NCI-H1048 (cell line): ENCODE results near the gene PTGES.
"Not testable (repeated sequence)": the region's sequence is repeated elsewhere in the genome, so short reads cannot be mapped to it uniquely, and the experiment has no call there.

Experiments
- DNase-seq: peaks from one replicate; lab custom pipeline; 2025; lab: John Stamatoyannopoulos, UW

Gene PTGES

DNA sequence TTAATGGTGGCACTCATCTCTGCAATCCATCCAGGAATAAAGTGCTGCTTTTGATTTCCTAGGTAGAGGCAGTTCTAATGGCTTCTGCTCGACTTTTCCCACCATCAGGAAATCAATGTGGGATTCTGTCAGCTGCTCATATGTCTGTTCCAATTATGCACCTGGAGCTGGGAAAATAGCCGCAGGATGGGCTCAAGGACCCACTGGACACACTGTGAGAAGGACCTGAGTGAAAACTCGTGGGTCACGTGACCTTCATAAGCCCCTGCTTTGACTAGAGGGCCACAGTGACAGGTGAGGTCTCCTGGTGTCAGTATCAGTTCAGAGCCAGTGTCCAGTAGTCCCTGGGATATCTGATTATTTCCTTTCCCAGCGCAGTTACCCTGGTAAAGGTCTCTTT, 17.9 kb upstream of the PTGES start:
- no peak for DNase-seq

DNA sequence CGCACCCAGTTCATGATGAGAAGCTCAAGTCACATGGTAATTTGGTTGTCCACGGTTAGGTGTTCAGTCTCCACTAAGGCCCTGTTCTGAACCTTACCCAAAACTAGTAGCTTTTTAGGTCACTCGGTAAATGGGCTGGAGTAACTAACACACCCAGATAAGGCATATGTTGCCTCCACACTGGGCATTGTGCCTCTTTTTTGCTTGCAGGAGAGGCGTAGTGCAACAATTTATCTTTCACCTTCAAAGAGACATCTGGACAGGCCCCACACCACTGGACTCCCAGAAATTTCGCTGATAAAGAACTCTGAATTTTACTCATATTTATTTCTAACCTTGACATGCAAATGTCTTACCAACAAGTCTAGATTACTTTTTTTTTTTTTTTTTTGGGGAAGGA, 16.8 kb upstream of the PTGES start:
- DNase-seq, result no peak

DNA sequence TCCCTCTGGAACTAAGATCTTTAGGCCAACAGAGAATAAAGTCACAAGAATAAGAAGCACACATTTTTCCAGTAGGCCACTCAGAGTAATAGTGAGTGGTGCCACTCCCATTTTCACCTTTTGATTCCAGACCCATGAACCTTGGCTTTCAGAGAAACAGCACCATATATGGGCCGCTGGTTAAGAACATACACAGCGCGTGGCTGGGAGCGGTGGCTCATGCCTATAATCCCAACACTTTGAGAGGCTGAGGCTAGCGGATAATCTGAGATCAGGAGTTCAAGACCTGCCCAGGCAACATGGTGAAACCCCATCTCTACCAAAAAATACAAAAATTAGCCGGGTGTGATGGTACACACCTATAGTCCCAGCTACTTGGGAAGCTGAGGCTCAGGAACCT, 15.6 kb upstream of the PTGES start:
- no peak for DNase-seq

DNA sequence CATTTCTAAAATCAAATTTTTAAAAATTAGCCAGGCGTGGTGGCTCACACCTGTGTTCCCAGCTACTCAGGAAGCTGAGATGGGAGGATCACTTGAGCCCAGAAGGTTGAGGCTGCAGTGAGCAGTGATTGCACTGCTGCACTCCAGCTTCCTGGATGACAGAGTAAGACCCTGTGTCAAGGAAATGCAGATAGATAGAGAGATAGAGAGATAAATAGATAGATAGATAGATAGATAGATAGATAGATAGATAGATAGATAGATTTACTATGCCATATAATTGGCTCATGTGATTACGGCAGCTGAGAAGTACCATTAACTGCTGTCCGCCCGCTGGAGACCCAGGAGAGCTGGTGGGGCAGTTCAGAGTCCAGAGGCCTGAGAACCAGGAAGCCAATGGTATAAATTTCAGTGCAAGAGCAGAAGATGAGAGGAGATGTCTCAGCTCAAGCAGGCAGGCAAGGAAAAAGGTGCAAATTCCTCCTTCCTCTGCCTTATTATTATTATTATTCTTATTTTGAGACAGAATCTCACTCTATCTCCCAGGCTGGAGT, 13.0 kb upstream of the PTGES start:
- DNase-seq, result no peak

DNA sequence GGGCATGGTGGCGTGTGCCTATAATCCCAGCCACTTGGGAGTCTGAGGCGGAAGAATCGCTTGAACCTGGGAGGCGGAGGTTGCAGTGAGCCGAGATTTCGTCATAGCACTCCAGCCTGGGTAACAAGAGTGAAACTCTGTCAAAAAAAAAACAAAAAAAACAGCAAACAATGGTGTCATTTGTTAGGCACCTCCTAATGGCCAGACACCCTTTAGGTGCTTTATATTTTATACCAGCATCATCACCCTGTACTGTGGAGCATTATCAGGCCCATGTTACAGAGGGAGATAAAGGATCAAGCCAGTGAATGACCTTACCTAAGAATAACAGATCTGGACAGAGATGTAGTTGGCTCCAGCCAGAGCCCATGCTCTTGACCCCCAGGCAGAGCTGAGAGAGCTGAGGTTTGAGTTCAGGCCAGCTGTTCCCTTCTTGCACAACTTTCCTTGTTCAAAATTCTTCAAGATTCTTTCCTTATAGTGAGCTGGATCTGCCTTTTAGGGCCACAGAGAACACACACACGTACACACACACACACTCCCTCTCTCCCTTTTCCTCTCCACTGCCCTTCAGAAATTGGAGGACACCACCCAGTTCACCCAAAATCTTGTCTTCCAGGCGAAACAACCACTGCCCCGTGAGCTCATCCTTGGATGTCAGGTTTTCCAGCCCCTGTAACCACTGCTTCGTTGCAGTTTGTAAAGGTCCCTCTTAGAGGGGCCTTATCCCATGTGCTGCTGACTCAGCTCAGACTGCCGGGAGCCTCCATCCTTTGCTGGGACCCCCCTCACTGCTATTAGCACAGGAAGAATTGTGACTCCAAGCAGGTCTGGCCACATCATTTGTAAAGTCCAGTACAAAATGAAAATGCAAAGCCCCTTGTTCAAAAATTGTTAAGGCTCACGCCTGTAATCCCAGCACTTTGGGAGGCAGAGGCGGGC, 10.4 kb upstream of the PTGES start:
- DNase-seq, result no peak

DNA sequence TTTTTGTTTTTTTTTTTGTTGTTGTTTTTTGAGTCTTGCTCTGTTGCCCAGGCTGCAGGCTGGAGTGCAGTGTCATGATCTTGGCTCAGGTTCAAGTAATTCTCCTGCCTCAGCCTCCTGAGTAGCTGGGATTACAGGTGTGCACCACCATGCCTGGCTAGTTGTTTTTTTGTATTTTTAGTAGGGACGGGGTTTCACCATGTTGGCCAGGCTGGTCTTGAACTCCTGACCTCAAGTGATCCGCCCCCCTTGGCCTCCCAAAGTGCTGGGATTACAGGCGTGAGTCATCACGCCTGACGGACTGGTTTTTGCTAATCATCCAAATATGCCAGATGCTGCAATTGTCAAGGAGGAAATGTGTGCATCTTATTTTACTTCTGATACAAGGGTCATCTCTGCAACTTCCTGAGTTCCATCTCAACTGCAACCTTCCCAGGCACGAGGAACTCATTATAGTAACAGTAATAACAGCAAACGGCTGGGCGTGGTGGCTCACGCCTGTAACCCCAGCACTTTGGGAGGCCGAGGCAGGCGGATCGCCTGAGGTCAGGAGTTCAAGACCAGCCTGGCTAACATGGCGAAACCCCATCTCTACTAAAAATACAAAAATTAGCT, 9.6 kb upstream of the PTGES start:
- DNase-seq, result not testable (repeated sequence)

DNA sequence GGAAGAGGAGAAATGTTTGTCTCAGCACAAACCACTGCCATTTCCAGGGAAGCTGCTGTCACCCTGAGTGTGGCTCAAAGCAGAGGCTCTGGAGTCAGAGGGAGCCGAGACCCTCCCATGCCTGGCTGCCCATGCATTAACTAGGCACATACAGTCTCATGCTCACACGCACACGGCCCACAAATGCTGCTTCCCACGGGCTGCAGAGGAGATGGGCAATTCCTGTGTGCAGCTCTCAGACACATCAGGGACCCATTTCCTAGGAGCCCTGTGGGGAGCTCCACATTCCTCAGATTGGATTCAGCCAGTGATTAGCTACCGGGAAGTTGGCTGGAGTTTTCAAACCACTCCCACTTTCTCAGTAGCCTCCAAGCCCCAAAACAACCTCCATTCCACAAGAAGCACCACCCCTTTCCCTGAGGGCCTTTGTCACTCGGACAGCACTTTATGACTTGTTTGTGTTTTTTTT, 9.1 kb upstream of the PTGES start:
- no peak for DNase-seq

DNA sequence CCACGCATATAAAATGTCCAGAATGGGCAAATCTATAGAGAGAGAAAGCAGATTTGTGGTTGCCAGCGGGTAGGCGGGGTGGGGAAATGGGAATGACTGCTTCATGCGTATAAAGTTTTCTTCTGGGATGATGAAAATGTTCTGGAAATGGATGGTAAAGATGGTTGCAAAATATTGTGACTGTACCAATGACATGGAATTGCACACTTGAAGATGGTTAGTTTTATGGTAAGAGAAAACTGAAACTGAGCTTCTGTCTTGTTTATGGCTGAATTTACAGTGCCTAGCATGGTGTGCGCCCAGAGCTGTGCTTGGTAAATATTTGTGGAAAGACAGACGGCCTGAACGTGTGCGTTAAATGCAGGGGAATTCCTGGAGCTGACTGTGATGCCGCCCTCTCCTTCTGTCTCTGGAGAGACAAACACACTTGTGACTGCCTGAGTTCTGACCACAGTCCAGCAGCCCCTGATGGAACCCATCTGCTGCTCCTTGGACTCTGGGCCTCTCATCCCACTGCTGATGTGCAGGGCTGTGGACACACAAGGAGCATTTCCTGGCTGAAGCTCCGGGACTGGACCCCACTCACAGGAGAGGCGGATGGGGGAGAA, 8.6 kb upstream of the PTGES start:
- no peak for DNase-seq

DNA sequence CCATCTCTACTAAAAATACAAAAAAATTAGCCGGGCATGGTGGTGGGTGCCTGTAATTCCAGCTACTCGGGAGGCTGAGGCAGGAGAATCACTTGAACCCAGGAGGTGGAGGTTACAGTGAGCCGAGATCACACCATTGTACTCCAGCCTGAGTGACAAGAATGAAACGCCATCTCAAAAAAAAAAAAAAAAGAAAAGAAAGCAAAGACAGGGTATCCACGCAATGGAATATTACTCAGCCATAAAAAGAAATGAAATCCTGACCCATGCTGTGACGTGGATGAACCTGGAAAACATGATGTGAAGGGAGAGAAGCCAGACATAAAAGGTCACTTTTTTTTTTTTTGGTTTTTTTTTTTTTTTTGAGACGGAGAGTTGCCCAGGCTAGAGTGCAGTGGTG, 7.9 kb upstream of the PTGES start:
- DNase-seq, result not testable (repeated sequence)

DNA sequence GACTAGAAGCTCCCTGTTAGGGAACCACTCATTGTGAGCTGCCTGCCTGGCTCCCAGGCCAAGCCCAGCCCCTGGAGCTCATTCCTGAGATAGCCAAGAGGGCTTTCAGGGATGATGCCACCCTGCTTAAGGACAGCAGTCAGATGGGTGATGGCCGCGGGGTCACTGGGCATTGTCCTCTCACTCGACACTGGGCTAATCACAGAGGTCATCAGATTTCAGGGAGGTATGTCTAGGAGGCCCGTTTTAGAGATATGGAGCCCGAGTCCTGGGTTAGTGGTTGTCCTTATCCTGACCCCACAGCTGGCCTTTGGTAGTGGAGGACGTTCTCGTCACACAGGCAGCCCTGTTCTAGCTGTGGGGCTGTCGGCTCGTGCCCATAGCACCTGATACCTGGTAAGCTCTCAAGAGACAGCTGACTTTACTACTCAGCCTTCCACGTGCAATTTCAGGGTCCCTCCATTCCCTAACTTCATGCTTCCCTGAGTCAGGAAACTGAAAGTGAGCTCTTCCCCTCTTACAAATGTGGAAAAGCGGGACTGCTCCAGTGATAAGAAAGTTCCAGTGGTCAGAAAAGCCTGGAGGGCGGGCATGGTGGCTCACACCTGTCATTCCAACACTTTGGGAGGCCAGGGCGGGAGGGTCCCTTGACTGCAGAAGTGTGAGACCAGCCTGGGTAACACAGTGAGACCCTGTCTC, 7.1 kb upstream of the PTGES start:
- DNase-seq, result no peak

DNA sequence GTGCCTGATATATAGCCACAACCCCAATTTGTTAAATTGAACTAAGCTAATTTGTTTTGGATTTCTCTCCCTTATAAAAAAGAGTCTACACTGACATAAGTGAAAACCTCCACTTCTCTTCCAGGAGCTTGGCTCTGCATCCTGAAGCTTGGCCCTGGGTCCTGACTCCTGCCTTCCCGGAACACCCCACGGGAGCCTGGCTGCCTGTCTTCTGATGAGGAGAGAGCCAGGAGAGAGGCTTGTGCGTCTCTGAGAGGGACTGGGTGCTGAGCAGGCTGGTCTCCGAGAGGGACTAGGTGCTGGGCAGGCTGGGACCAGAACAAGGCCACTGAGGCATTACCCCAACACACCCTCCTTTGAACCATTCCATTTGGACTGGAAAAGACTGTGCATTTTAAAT, 6.5 kb upstream of the PTGES start:
- no peak for DNase-seq

DNA sequence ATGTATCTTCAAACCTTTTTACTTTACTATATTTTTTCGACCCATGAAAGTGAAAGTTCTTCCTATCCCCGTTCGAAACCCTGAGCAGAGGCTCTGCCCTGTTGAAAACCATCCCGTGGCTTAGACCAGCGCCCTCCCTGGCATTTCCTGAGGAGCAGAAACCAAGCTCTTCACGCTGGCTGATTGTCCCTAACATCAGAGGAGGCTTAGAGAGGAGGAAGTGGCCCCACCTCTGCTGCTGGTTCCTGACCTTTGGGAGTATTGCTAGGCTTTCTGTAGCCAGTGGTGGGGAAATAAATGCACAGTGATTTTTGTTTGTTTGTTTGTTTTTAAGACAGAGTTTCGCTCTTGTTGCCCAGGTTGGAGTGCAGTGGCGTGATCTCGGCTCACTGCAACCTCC, 4.2 kb upstream of the PTGES start:
- no peak for DNase-seq

DNA sequence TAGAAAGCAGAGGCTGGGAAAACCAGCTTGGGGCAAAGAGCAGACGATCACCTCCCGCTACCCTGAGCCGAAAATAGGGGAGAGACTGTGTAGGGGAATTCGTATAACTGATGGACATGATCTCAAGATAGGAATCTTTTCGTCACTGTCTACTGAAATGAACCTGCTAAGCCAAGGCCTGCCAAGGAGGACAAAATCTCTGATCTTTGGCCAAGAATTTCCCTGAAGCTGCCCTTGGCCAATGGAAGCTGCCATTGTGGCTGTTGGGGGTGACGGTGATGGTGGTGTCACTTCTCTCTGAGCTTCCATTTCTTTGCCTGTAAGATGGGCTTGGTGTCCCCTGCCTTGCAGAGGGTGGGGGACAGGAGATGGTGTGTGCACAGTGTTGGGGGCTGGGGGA, 3.3 kb upstream of the PTGES start:
- DNase-seq, result no peak

DNA sequence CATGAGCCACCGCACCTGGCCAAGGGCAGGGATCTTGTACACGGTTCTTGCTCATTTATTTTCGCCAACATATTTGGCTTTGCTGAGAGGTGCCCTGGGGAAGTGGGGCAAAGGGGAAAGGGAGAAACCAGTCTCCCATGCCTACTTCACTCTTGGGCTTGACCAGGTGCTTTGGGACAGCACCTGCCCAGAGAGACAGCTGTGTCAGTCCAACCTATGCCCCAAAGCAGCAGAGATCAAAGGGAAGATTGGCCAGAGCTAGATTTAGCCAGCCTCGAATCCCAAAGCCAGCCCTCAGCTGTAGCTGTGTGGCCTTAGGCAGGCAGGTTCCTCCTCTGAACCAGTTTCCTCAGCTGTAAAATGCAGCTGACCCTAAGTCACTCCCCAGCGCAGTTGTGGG, 2.3 kb upstream of the PTGES start:
- DNase-seq, result no peak

DNA sequence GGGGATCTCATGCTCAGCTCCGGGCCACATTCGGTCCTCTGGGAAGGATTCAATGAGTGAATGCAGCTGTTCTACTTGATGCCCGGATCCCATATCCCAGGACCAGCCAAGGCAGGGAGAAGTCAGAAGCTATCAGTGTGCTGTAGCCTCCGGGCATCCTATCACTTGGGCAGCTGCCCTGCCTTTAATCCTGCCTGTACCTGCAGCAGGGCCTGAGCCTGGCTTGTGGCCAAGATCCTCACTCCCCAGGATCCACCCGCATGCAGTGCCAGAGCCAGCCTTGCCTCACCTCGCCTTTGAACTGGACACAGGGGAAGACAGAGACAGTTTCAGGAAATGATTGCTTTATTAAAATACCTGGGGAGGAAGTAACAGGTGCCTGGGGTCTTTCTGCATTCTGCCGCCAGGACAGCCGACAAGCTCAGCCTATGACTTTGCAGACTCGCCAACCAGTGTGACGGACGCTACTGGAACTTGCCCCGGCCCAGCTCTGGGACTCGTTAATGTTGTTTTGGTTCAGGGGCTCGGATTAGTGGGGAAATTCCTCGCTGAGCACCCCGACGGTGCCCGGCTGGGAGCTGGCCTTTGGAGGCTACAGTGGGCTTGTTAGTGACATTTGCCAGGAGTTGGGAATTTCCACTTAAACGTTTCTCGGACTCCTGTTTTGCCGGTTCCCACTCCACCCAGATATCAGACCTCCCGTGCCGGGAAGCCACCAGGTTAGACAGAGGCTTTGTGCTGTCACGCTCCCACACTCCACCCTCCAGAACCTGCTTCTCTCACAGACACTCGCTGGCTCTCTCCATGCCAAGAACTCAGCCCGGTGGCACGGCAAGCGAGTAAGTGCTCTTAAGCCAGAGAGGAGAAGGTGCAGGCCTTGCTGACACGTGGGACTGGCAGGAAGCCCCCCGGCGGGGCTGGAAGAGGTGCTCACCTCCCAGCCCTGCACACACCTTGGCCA, 721 bp downstream of the PTGES start:
- no peak for DNase-seq

DNA sequence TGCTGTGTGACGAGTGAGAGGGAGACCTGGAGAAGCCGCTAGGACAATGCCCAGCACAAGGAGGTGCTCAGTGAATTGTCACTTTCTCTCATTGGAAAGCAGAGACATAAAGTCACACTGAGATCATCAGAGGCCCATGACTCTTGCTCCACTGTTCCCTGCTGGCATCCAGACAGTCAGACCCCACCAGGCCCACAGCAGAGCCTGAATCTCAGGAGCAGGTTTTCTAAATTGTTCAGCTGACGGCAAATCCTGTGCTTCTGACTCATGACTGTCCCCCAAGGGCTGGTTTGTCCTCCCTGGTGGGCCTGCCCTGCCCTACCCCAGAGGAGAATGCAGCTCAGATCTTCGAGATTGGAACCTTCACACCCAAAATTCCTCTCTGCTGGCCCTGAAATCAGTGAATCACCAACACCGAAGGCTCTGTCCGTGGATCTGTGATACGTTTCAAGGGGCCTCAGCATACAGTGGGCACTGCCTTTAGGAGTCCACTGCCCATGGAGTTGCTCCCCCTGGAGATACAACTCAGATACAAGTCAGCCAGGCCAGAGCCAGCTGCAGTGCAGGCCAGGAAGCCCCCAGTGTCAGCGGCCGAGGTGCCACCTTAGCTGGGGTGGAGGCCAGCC, 2.7 kb downstream of the PTGES start:
- no peak for DNase-seq

DNA sequence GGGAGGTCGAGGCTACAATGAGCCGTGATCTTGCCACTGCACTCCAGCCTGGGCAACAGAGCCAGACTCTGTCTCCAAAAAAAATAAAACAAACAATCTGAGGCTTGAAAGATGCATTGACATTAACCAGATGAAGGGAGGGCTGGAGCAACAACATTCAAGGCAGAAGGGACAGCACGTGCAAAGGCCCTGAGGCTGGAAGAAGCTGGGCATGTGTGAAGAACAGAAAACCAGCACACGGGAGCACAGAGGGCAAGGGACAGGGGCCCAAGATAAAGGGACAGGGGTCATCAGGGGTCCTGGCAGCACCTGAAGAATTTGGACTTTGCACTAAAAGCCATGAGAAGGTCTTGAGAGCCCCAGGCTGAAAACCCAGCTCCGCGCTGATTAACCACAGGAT, 3.3 kb downstream of the PTGES start:
- no peak for DNase-seq

DNA sequence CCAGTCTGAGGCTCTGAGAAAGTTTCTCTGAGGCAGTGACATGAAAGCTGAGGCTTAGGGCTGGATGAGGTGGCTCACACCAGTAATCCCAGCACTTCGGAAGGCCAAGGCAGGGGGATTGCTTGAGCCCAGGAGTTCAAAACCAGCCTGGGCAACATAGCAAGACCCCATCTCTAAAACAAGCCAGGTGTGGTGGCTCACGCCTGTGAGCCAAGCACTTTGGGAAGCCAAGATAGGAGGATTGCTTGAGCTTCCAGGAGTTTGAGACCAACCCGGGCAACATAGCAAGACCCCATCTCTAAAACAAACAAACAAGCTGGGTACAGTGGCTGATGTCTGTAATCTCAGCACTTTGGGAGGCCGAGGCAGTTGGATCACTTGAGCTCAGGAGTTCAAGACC, 3.8 kb downstream of the PTGES start:
- not testable (repeated sequence) for DNase-seq

DNA sequence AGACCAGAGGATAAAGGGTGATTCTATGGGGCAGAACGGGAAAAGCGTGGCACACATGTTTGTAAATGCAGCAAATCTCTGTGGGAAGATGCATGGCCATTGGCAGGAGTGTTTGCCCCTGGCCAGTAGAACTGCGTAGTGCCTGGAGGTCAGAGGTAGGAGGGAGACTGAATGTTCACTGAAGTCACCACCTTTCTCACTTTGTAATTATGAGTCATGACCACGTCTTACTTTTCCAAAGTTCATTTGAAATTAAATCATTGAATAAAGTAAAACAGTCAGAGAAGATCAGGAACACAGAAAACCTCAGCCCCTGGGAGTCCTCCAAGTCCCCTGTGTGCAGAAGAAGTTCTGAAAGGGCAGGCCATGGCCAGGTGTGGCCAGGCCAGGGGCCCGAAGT, 4.6 kb downstream of the PTGES start:
- DNase-seq, result no peak

DNA sequence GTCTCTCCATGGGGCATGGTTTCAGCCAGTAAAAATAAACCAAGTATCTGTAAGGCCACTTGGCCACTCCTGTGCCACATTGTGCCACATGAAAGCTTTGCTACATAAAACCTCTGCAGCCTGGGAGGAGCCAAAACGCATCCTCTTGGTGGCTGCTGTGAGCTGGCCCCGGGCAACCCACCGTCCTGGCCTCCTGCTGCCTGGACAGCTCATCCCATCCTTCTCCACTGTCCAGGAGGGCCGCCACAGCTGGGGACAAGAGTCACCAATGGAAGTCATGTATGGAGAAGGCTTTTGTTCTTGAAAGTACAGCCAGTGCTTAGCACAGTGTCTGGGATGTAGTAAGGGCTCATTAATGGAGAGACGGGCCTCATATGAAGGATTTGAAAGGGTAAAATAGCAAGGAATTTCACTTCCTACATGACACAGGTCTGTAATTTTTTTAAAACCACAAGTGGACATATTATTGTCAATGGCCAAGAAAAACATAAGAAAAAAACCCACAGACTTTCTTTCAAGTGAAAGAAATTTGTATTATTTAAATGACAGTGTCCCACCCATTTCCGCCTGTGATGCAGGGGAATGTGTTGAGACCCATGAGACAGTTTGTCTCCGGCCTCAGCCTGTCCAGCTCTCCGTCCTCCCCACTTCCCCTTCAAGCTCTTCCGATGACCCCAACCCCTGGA, 6.6 kb downstream of the PTGES start:
- no peak for DNase-seq
